MV-4-11 (cell line): ENCODE results near the gene MEGF9.

Experiments
- DNase-seq: peaks from one replicate; lab custom pipeline; 2025; lab: John Stamatoyannopoulos, UW

MEGF9 gene

GRCh38 chr9:120622790-120623189 lies 91.5 kb downstream of the MEGF9 start:
- DNase-seq = no peak

GRCh38 chr9:120621941-120622340 lies 92.3 kb downstream of the MEGF9 start:
- DNase-seq = no peak

GRCh38 chr9:120619751-120620655 lies 94.3 kb downstream of the MEGF9 start:
- DNase-seq = peak; percentile 58

GRCh38 chr9:120616966-120617935 lies 97.0 kb downstream of the MEGF9 start:
- DNase-seq = peak; percentile 25

- peak; percentile 11 for DNase-seq
These were observed 102.1 kb downstream of the MEGF9 start for GRCh38 chr9:120612218-120612617.

- DNase-seq = no peak
These were observed 102.6 kb downstream of the MEGF9 start for GRCh38 chr9:120611690-120612068.

GRCh38 chr9:120610975-120611689 lies 103.1 kb downstream of the MEGF9 start:
- no peak for DNase-seq

GRCh38 chr9:120609636-120610035 lies 104.6 kb downstream of the MEGF9 start:
- DNase-seq = no peak

- DNase-seq = no peak
These were observed 105.8 kb downstream of the MEGF9 start for GRCh38 chr9:120608421-120608820.

GRCh38 chr9:120603591-120603990 lies 110.7 kb downstream of the MEGF9 start:
- DNase-seq = no peak

GRCh38 chr9:120603010-120603409 lies 111.3 kb downstream of the MEGF9 start:
- DNase-seq = no peak

GRCh38 chr9:120593955-120594277 lies 120.4 kb downstream of the MEGF9 start:
- no peak for DNase-seq

- no peak for DNase-seq
These were observed 120.9 kb downstream of the MEGF9 start for GRCh38 chr9:120593250-120593954.

GRCh38 chr9:120592210-120592609 lies 122.1 kb downstream of the MEGF9 start:
- peak; percentile 44 for DNase-seq

GRCh38 chr9:120587328-120587727 lies 126.9 kb downstream of the MEGF9 start:
- DNase-seq = peak; percentile 44

GRCh38 chr9:120583958-120584369 lies 130.3 kb downstream of the MEGF9 start:
- peak; percentile 99 for DNase-seq

GRCh38 chr9:120580051-120580896 lies 134.0 kb downstream of the MEGF9 start, which contains the start of gene CDK5RAP2:
Gene CDK5RAP2 (minus strand): TSS chr9:120580167. CDS start chr9:120579978, 189 bp downstream.
- DNase-seq = peak; percentile 98

- no peak for DNase-seq
These were observed 134.9 kb downstream of the MEGF9 start for GRCh38 chr9:120579139-120580050.

GRCh38 chr9:120574473-120574872 lies 139.8 kb downstream of the MEGF9 start:
- no peak for DNase-seq
